K562 (cell line): Measurements from ENCODE around the gene COPS6. TPM values are rescaled to one million over a fixed set of nuclear protein-coding genes. Genes with fewer than 3 reads are reported as not detected.

Source experiments
- BRD4 ChIP-seq: fragments of 200-600 bp; sonication (generic); IDR thresholded peaks from 2 replicates; pipeline ENCODE4 v1.6.1; 2017; ENCODE audit warnings: inconsistent platforms
- CREB3L1 ChIP-seq: fragments of 450-650 bp; IDR thresholded peaks from 2 replicates; pipeline ENCODE4 v1.6.1; 2014; ENCODE audit warnings: low read depth, mild to moderate bottlenecking, moderate library complexity, borderline replicate concordance
- HDAC6 ChIP-seq: IDR thresholded peaks from 2 replicates; pipeline ENCODE4 v1.6.1; 2012; ENCODE audit warnings: low read depth, mild to moderate bottlenecking, control low read depth, inconsistent platforms, low read length, moderate library complexity
- HDAC8 ChIP-seq: fragments of 450-650 bp; IDR thresholded peaks from 2 replicates; pipeline ENCODE4 v1.6.1; 2016; ENCODE audit warnings: mild to moderate bottlenecking, missing genetic modification characterization, moderate library complexity, missing compliant biosample characterization
- MCM7 ChIP-seq, 2 experiments: fragments of 450-650 bp; IDR thresholded peaks; 2 replicates each; pipeline ENCODE4 v1.6.1; 2016 to 2018
- MYBL2 ChIP-seq, 2 experiments: fragments of 450-650 bp in 1 of 2; sonication (generic) in 1 of 2; formaldehyde crosslinking in 1 of 2; IDR thresholded peaks; 2 replicates each; pipeline versions ENCODE4 v1.6.1 to v1.8.1; 2017 to 2022; ENCODE audit warnings: borderline replicate concordance in 1 of 2, inconsistent platforms in 1 of 2, low read depth in 1 of 2, mild to moderate bottlenecking in 1 of 2, missing genetic modification reagents in 1 of 2, moderate library complexity in 1 of 2
- NR3C1 ChIP-seq: sonication (generic); formaldehyde crosslinking; IDR thresholded peaks from 2 replicates; pipeline ENCODE4 v1.8.1; 2022; ENCODE audit warnings: missing genetic modification reagents
- POLR2AphosphoS2 ChIP-seq: IDR thresholded peaks from 2 replicates; pipeline ENCODE4 v1.6.1; 2012; ENCODE audit warnings: low read length, improper control_type of control experiment
- POLR3G ChIP-seq: IDR thresholded peaks from 2 replicates; pipeline ENCODE4 v1.6.1; 2011; ENCODE audit not compliant: insufficient read length, insufficient replicate concordance; ENCODE audit errors: extremely low read depth
- RBBP5 ChIP-seq: fragments of 200-600 bp; sonication (generic); IDR thresholded peaks from 2 replicates; pipeline ENCODE4 v1.6.1; 2012; ENCODE audit warnings: borderline replicate concordance, mild to moderate bottlenecking, low read length, control low read depth, inconsistent platforms; ENCODE audit not compliant: insufficient read depth, poor library complexity, severe bottlenecking
- REST ChIP-seq, 2 experiments: fragments of 450-650 bp; formaldehyde crosslinking in 1 of 2; IDR thresholded peaks; 2 replicates each; pipeline versions ENCODE4 v1.4.0 to v1.6.1; 2014 to 2020; ENCODE audit warnings: mild to moderate bottlenecking in 2 of 2, borderline replicate concordance in 1 of 2, low read depth in 1 of 2
- SMAD4 ChIP-seq: fragments of 250-450 bp; sonication (Bioruptor Pico); conservative IDR thresholded peaks from 2 replicates; pipeline ENCODE4 v1.8.0; 2021; ENCODE audit warnings: inconsistent platforms, mild to moderate bottlenecking, moderate library complexity
- STAT5A ChIP-seq: IDR thresholded peaks from 2 replicates; pipeline ENCODE4 v1.6.1; 2012; ENCODE audit warnings: low read length, inconsistent platforms, borderline replicate concordance
- ZBTB17 ChIP-seq: fragments of 450-650 bp; formaldehyde crosslinking; IDR thresholded peaks from 2 replicates; pipeline ENCODE4 v1.4.0; 2020; ENCODE audit warnings: mild to moderate bottlenecking
- ZNF124 ChIP-seq: sonication (generic); formaldehyde crosslinking; IDR thresholded peaks from 2 replicates; pipeline ENCODE4 v1.8.1; 2022; ENCODE audit warnings: missing genetic modification reagents
- ZNF133 ChIP-seq: fragments of 250-450 bp; sonication (Bioruptor Pico); IDR thresholded peaks from 2 replicates; pipeline ENCODE4 v1.4.0; 2020; ENCODE audit warnings: mild to moderate bottlenecking
- ZNF324 ChIP-seq: fragments of 250-450 bp; sonication (Bioruptor Pico); IDR thresholded peaks from 2 replicates; pipeline ENCODE4 v1.4.0; 2020; ENCODE audit warnings: mild to moderate bottlenecking
- ZNF76 ChIP-seq: fragments of 250-450 bp; sonication (Bioruptor Pico); IDR thresholded peaks from 2 replicates; pipeline ENCODE4 v1.4.0; 2020; ENCODE audit warnings: mild to moderate bottlenecking, moderate library complexity, borderline replicate concordance
- polyA plus RNA-seq, 8 experiments: library from polyadenylated mRNA; depleted of rRNA in 4 of 8; stranded (reverse) in 5 of 8; unstranded in 3 of 8; fragments of >200 nt; fragmentation: Nextera tagmentation in 2 of 8; fragmentation: Illumina TruSeq in 1 of 8; extraction: Ambion mirVana in 2 of 8; extraction: Trizol in 1 of 8; gene quantifications; 2 replicates each; pipeline versions ENCODE4 v1.2.1 to v1.2.3, GENCODE V29; 2011 to 2014; ENCODE audit warnings: inconsistent platforms in 1 of 8, missing spikeins in 1 of 8
- total RNA-seq, 7 experiments: library from RNA; depleted of rRNA in 6 of 7; stranded (reverse); fragments of >200 nt in 6 of 7; fragmentation: Illumina TruSeq in 2 of 7; extraction: Trizol in 2 of 7; gene quantifications; 2 replicates each; pipeline versions ENCODE4 v1.2.1 to v1.2.3, GENCODE V29; 2011 to 2021; ENCODE audit warnings: low replicate concordance in 1 of 7

COPS6 gene
- total and polyA plus RNA-seq, 9 of the 15 experiments (the other 6 are each of a cell fraction or from before 2014, with no cell fraction given) = 63.0 to 331 (median 168) TPM

DNA sequence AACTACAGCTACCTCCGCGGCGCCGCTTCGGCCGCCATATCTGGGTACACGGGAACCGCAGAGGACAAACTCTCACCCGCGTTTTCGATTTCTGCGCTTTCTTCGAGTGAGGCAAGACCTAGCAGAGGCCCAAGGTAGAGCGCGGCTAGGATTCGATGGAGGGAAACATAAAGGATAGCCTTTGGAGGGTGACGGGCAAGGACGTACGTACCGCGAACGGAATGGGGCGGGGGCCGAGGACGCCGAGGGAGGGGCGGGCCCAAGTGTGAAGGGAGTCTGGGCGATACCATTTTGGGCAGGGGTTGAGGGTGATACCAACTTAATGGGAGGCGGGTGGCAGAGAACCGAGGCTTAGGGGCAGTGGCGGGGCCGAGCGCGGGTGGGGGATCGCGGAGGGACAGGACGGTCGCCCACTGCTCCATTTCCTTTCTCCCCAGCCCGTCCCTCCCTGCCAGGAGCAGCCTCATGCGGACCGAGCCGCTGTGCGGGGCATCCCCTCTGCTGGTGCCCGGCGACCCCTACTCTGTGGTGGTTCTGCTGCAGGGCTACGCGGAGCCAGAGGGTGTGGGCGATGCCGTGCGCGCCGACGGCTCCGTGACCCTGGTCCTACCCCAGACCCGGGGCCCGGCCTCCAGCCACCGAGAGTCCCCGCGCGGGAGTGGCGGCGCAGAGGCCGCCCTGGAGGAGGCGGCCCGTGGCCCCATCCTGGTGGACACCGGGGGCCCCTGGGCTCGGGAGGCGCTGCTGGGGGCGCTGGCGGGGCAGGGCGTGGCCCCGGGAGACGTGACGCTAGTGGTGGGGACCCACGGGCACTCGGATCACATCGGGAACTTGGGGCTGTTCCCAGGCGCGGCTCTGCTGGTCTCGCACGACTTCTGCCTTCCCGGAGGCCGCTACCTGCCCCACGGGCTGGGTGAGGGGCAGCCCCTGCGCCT is 38.4 kb downstream of the COPS6 start, which contains the start of gene MBLAC1 (continued):
- no peak for TF ChIP-seq REST (IDR thresholded peaks at IDR 0.05; ENCODE audit: borderline replicate concordance)
- TF ChIP-seq REST (CRISPR knock-in tag; IDR thresholded peaks at IDR 0.05; ENCODE audit: low read depth) = no peak
- TF ChIP-seq POLR3G = no peak
- no peak; the same call in none of the 2 replicates for TF ChIP-seq SMAD4 (CRISPR knock-in tag)
- TF ChIP-seq ZNF324 = no peak
- peak; percentile 45; the same call in 1 of the 2 replicates for TF ChIP-seq ZBTB17 (CRISPR knock-in tag)
- no peak for TF ChIP-seq ZNF124
- TF ChIP-seq MYBL2 (IDR thresholded peaks at IDR 0.05; ENCODE audit: low read depth) = no peak
- no peak for TF ChIP-seq MYBL2 (CRISPR knock-in tag; IDR thresholded peaks at IDR 0.05; ENCODE audit: borderline replicate concordance)
- TF ChIP-seq HDAC6 = no peak
- TF ChIP-seq ZNF133 = no peak
- TF ChIP-seq MCM7 (IDR thresholded peaks at IDR 0.05) = no peak
- TF ChIP-seq CREB3L1 = 0 out of 2 replicates have a peak, but pooled peaks have one; percentile 11
- no peak for TF ChIP-seq BRD4
- peak; percentile 49; the same call in 1 of the 2 replicates for TF ChIP-seq HDAC8
- TF ChIP-seq RBBP5 = peak; percentile 46
- TF ChIP-seq POLR2AphosphoS2 = peak; percentile 70; the same call in 1 of the 2 replicates
- TF ChIP-seq STAT5A = no peak
- TF ChIP-seq NR3C1 (CRISPR knock-in tag) = no peak
- TF ChIP-seq ZNF76 (CRISPR knock-in tag) = no peak
